Neural progenitor cell (in vitro differentiated cells): ENCODE results near the gene ZDHHC1. TPM values are rescaled to one million over a fixed set of nuclear protein-coding genes. Genes with fewer than 3 reads are reported as not detected.
"Not testable (repeated sequence)": the region's sequence is repeated elsewhere in the genome, so short reads cannot be mapped to it uniquely, and the experiment has no call there.

Experiments
- DNase-seq: peaks from one replicate; pipeline ENCODE4 v3.0.0-alpha.2; 2016; ENCODE audit warnings: low spot score
- H2AFZ ChIP-seq: fragments of 200-600 bp; sonication (generic); replicated peaks from 2 replicates; pipeline ENCODE4 v1.6.1; 2016; ENCODE audit warnings: antibody characterized with exemption
- H3F3A ChIP-seq: fragments of 200-600 bp; sonication (generic); 2 replicates; pipeline ENCODE4 v1.6.1; 2016; ENCODE audit warnings: antibody characterized with exemption, low read depth
- H3K27ac ChIP-seq: fragments of 200-600 bp; sonication (generic); 2 replicates; pipeline ENCODE4 v1.5.1; 2016; ENCODE audit warnings: mild to moderate bottlenecking
- H3K27me3 ChIP-seq: fragments of 200-600 bp; sonication (generic); 2 replicates; pipeline ENCODE4 v1.6.1; 2016; ENCODE audit warnings: mild to moderate bottlenecking, moderate library complexity
- H3K36me3 ChIP-seq: fragments of 200-600 bp; sonication (generic); 2 replicates; pipeline ENCODE4 v1.5.1; 2016
- H3K4me1 ChIP-seq: fragments of 200-600 bp; sonication (generic); 2 replicates; pipeline ENCODE4 v1.6.1; 2016; ENCODE audit warnings: mixed run types
- H3K4me2 ChIP-seq: fragments of 200-600 bp; sonication (generic); 2 replicates; pipeline ENCODE4 v1.6.1; 2016
- H3K4me3 ChIP-seq: fragments of 200-600 bp; sonication (generic); 2 replicates; pipeline ENCODE4 v1.5.1; 2016
- H3K79me2 ChIP-seq: fragments of 200-600 bp; sonication (generic); 2 replicates; pipeline ENCODE4 v1.6.1; 2016; ENCODE audit warnings: low read depth
- H3K9ac ChIP-seq: fragments of 200-600 bp; sonication (generic); 2 replicates; pipeline ENCODE4 v1.6.1; 2016
- H3K9me3 ChIP-seq: fragments of 200-600 bp; sonication (generic); 2 replicates; pipeline ENCODE4 v1.5.1; 2016; ENCODE audit warnings: low read depth
- H4K20me1 ChIP-seq: fragments of 200-600 bp; sonication (generic); 2 replicates; pipeline ENCODE4 v1.6.1; 2016; ENCODE audit warnings: low read depth
- H3K27ac Mint-ChIP-seq: 3 replicates; pipeline ENCODE4 v1.8.0; 2021; ENCODE audit warnings: mixed read lengths
- H3K27me3 Mint-ChIP-seq: 2 replicates; pipeline ENCODE4 v1.8.0; 2022; ENCODE audit warnings: low read depth, mild to moderate bottlenecking, inconsistent platforms, moderate library complexity, mixed read lengths; ENCODE audit not compliant: insufficient read depth
- H3K36me3 Mint-ChIP-seq: 3 replicates; pipeline ENCODE4 v1.8.0; 2021; ENCODE audit warnings: mixed read lengths
- H3K4me1 Mint-ChIP-seq: 3 replicates; pipeline ENCODE4 v1.8.0; 2021; ENCODE audit warnings: mixed read lengths
- H3K4me3 Mint-ChIP-seq: 3 replicates; pipeline ENCODE4 v1.8.0; 2021; ENCODE audit warnings: mild to moderate bottlenecking, moderate library complexity, mixed read lengths
- H3K9me3 Mint-ChIP-seq: 3 replicates; pipeline ENCODE4 v1.8.0; 2020; ENCODE audit warnings: mixed read lengths
- EZH2 ChIP-seq: fragments of 200-600 bp; sonication (generic); IDR thresholded peaks from 2 replicates; pipeline ENCODE4 v1.6.1; 2017; ENCODE audit warnings: antibody characterized with exemption, mild to moderate bottlenecking, moderate library complexity
- EZH2phosphoT487 ChIP-seq: fragments of 200-600 bp; sonication (generic); IDR thresholded peaks from 2 replicates; pipeline ENCODE4 v1.6.1; 2017; ENCODE audit warnings: antibody characterized with exemption
- total RNA-seq: library from RNA; depleted of rRNA; stranded (reverse); fragments of >200 nt; gene quantifications from 2 replicates; pipeline ENCODE4 v1.2.3, GENCODE V29; 2015; ENCODE audit warnings: low replicate concordance
- TF ChIP-seq, protein P1 (sequence below): fragments of 200-600 bp; sonication (generic); IDR thresholded peaks from 2 replicates; pipeline ENCODE4 v1.5.1; 2017; ENCODE audit warnings: antibody characterized with exemption, mild to moderate bottlenecking

Gene ZDHHC1
- total RNA-seq, 1 donor from 2014 or later: 1.5 TPM

DNA sequence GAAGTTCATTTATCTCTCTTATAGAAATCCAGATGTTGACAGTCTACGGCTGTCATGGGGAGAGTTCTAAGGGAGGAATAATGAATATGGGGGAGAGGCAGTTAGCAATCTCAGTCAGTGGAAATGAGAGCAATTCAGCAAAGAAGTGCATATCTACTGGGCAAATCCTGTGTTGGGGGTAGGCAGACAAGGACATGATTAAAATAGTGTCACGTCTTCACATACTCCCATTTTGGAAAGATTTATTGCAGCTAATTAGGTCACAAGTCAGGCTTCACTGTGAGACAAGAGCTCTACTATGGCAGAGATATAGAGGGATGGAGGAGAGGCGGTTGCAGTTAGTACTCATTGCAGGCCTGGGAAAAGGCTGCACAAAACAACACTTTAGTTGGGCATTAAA lies 59.9 kb downstream of the ZDHHC1 start:
- Mint-ChIP-seq H3K4me1 (no peaks in the 10 kb centered on the region), H3K9me3 (no peaks in the 10 kb centered on the region), H3K27me3 (peaks cover 8% of the 10 kb centered on the region), H3K36me3 (no peaks in the 10 kb centered on the region), H3K4me3 (no peak overlapping the region), H3K27ac (no peak overlapping the region)
- Histone ChIP-seq H3K27me3 (peaks cover 38% of the 10 kb centered on the region), H3K4me1 (no peaks in the 10 kb centered on the region), H3K36me3 (no peaks in the 10 kb centered on the region), H3K9me3 (no peaks in the 10 kb centered on the region), H3F3A (no peaks in the 10 kb centered on the region), H3K79me2 (no peaks in the 10 kb centered on the region), H3K9ac (no peak overlapping the region), H3K4me3 (no peak overlapping the region), H3K4me2 (no peak overlapping the region), H2AFZ (no peak overlapping the region), H4K20me1 (no peaks in the 10 kb centered on the region), H3K27ac (no peak overlapping the region)
- DNase-seq: no peak
- TF ChIP-seq EZH2phosphoT487 (no peak), EZH2 (no peak)
- TF ChIP-seq, protein P1, sequence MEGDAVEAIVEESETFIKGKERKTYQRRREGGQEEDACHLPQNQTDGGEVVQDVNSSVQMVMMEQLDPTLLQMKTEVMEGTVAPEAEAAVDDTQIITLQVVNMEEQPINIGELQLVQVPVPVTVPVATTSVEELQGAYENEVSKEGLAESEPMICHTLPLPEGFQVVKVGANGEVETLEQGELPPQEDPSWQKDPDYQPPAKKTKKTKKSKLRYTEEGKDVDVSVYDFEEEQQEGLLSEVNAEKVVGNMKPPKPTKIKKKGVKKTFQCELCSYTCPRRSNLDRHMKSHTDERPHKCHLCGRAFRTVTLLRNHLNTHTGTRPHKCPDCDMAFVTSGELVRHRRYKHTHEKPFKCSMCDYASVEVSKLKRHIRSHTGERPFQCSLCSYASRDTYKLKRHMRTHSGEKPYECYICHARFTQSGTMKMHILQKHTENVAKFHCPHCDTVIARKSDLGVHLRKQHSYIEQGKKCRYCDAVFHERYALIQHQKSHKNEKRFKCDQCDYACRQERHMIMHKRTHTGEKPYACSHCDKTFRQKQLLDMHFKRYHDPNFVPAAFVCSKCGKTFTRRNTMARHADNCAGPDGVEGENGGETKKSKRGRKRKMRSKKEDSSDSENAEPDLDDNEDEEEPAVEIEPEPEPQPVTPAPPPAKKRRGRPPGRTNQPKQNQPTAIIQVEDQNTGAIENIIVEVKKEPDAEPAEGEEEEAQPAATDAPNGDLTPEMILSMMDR: no peak

DNA sequence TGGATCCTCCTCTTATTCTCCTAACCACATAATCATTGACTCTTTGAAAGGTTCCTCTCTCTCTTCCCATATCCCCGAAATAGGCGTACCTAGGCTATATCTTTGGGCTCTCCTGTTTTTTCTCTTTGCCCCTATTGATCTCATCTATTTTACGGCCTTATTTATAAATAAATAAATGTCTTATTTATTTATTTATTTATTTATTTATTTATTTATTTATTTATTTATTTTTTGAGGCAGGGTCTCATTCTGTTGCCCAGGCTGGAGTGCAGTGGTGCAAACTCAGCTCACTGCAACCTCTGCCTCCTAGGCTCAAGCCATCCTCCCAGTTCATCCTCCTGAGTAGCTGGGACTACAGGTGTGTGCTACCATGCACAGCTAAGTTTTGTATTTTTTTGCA lies 63.8 kb downstream of the ZDHHC1 start:
- not testable (repeated sequence) for DNase-seq, H3K4me3 ChIP-seq, H3K4me2 ChIP-seq, H3K4me1 Mint-ChIP-seq, H3K9me3 ChIP-seq, H3K4me3 Mint-ChIP-seq, H2AFZ ChIP-seq, H3K36me3 ChIP-seq, H3K9me3 Mint-ChIP-seq, H3K9ac ChIP-seq, H3K27ac ChIP-seq, H3K4me1 ChIP-seq, H3K27me3 Mint-ChIP-seq, H4K20me1 ChIP-seq, H3F3A ChIP-seq, H3K36me3 Mint-ChIP-seq, H3K79me2 ChIP-seq, H3K27ac Mint-ChIP-seq
- peaks cover 41% of the 10 kb centered on the region for H3K27me3 ChIP-seq

DNA sequence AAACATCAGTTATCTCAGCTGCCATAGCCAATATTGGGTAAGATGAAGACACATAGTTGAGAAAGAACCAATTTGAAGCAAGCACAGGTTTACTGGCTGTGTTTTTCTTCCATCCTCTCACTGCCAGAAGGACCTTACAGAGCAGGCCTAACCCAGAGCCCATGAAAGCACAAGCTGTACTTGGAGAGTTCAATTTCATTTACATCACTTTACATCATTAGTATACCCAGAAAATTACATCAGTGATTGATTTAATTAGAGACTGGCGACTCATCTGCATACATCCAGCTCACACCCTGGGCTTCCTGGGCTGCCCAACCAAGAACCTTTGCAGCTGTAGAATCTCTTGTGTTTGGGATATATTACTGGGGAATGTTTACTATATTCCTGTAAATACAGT lies 66.0 kb downstream of the ZDHHC1 start:
- Histone ChIP-seq H3K4me2 (no peak overlapping the region), H4K20me1 (no peaks in the 10 kb centered on the region), H3K4me3 (no peak overlapping the region), H3K79me2 (no peaks in the 10 kb centered on the region), H3K27me3 (peaks cover 26% of the 10 kb centered on the region), H2AFZ (no peak overlapping the region), H3K36me3 (no peaks in the 10 kb centered on the region), H3F3A (no peaks in the 10 kb centered on the region), H3K9ac (no peak overlapping the region), H3K27ac (no peak overlapping the region), H3K4me1 (no peaks in the 10 kb centered on the region), H3K9me3 (no peaks in the 10 kb centered on the region)
- Mint-ChIP-seq H3K4me1 (peaks cover 2% of the 10 kb centered on the region), H3K4me3 (no peak overlapping the region), H3K27ac (no peak overlapping the region), H3K27me3 (peaks cover 2% of the 10 kb centered on the region), H3K36me3 (no peaks in the 10 kb centered on the region), H3K9me3 (no peaks in the 10 kb centered on the region)
- TF ChIP-seq, protein P1: no peak
- TF ChIP-seq EZH2: no peak
- TF ChIP-seq EZH2phosphoT487: no peak
- no peak for DNase-seq

DNA sequence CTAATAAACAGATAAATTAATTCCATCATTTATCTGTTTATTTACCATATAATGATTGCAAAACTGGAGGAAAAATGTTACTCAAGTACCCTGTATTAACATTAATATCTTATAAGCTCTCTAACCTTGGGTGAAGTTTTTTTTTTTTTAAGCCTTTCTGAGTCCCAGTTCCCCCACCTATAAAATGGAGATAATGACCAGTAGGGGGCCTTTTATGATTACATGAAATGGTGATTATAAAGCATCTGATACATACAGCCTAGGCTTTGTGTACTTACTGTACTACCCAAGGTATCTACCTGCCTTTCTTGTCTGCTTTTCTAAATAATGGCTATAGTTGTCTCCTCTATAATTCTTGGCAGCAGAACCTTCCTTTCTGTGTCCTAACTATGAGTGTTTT lies 67.1 kb downstream of the ZDHHC1 start:
- Mint-ChIP-seq H3K36me3 (no peaks in the 10 kb centered on the region), H3K27ac (no peak overlapping the region), H3K4me1 (peaks cover 2% of the 10 kb centered on the region), H3K9me3 (no peaks in the 10 kb centered on the region), H3K27me3 (peaks cover 2% of the 10 kb centered on the region), H3K4me3 (no peak overlapping the region)
- no peaks in the 10 kb centered on the region for H3K79me2 ChIP-seq
- no peak overlapping the region for H3K9ac ChIP-seq
- H3K4me1 ChIP-seq: no peaks in the 10 kb centered on the region
- no peaks in the 10 kb centered on the region for H4K20me1 ChIP-seq
- H3F3A ChIP-seq: no peaks in the 10 kb centered on the region
- H3K27me3 ChIP-seq: peaks cover 18% of the 10 kb centered on the region
- no peak overlapping the region for H2AFZ ChIP-seq
- H3K4me3 ChIP-seq: no peak overlapping the region
- no peak overlapping the region for H3K4me2 ChIP-seq
- H3K36me3 ChIP-seq: no peaks in the 10 kb centered on the region
- no peaks in the 10 kb centered on the region for H3K9me3 ChIP-seq
- TF ChIP-seq EZH2: no peak
- TF ChIP-seq, protein P1: peak; percentile 37
- no peak for DNase-seq
- no peak overlapping the region for H3K27ac ChIP-seq
